ENCODE data around the gene LCN6. TPM values are rescaled to one million over a fixed set of nuclear protein-coding genes. Genes with fewer than 3 reads are reported as not detected.

Gene LCN6
- total and polyA plus RNA-seq, 2 of the 13 experiments (the other 11 are each of a cell fraction or from before 2014, with no cell fraction given): not detected

DNA sequence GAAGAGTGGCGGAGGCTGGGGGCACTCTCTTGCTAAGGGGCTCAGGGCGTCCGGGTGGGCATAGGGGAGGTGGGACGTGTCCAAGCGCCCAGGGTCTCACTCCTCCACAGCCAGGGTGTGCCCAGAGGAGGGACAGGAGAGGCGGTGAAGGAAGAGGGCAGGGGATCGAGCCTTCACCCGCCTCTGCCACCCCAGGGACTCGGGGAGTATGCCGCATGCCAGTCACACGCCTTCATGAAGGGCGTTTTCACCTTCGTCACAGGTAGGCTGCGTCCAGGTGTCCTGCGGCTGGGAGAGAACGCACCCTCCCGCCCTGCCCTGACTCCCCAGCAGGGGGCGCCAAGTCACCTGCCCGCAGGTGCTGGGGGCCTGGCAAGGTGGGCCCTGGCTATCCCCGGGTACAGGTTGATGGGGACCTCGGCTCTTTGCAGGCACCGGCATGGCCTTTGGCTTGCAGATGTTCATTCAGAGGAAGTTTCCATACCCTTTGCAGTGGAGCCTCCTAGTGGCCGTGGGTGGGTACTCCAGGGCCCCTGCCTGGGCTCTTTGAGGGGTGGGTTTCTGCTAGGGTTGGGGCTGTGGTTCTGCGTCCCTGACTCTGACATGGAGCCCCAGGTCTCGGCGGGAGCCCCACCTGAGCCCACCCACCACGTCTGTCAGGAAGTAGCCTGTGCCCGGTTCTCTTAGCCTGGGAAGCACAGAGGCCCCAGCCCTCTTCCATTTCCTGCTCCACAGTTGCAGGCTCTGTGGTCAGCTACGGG is 43.4 kb upstream of the LCN6 start (continued):
- TF ChIP-seq ZKSCAN5 (CRISPR knock-in tag; IDR thresholded peaks at IDR 0.05) (no peak), ZNF414 (CRISPR knock-in tag; IDR thresholded peaks at IDR 0.05) (peak; percentile 78; the same call in 1 of the 2 replicates), DZIP1 (CRISPR knock-in tag; IDR thresholded peaks at IDR 0.05) (no peak), FOXM1 (CRISPR knock-in tag; IDR thresholded peaks at IDR 0.05) (0 out of 2 replicates have a peak, but pooled peaks have one; percentile 24), ZSCAN12 (CRISPR knock-in tag; IDR thresholded peaks at IDR 0.05) (0 out of 2 replicates have a peak, but pooled peaks have one; percentile 0), ZSCAN30 (CRISPR knock-in tag; IDR thresholded peaks at IDR 0.05) (no peak), NFKB2 (CRISPR knock-in tag; IDR thresholded peaks at IDR 0.05; ENCODE audit: borderline replicate concordance) (peak; percentile 26; the same call in 1 of the 2 replicates), HOXA3 (CRISPR knock-in tag; IDR thresholded peaks at IDR 0.05) (0 out of 2 replicates have a peak, but pooled peaks have one; percentile 22), ZFP90 (CRISPR knock-in tag; IDR thresholded peaks at IDR 0.05; ENCODE audit: borderline replicate concordance) (peak; percentile 40; the same call in 1 of the 2 replicates), WIZ (CRISPR knock-in tag; IDR thresholded peaks at IDR 0.05) (peak; percentile 66; the same call in 1 of the 2 replicates), ZNF432 (CRISPR knock-in tag; IDR thresholded peaks at IDR 0.05; ENCODE audit: borderline replicate concordance) (no peak), ZNF567 (CRISPR knock-in tag; IDR thresholded peaks at IDR 0.05; ENCODE audit: borderline replicate concordance) (no peak; the same call in 1 of the 2 replicates), KDM3A (CRISPR knock-in tag; IDR thresholded peaks at IDR 0.05; ENCODE audit: low read depth) (no peak), ZNF615 (CRISPR knock-in tag; IDR thresholded peaks at IDR 0.05; ENCODE audit: borderline replicate concordance) (no peak), RFXANK (CRISPR knock-in tag; IDR thresholded peaks at IDR 0.05) (no peak)
- TF ChIP-seq, protein P1, sequence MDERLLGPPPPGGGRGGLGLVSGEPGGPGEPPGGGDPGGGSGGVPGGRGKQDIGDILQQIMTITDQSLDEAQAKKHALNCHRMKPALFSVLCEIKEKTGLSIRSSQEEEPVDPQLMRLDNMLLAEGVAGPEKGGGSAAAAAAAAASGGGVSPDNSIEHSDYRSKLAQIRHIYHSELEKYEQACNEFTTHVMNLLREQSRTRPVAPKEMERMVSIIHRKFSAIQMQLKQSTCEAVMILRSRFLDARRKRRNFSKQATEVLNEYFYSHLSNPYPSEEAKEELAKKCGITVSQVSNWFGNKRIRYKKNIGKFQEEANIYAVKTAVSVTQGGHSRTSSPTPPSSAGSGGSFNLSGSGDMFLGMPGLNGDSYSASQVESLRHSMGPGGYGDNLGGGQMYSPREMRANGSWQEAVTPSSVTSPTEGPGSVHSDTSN (CRISPR knock-in tag; IDR thresholded peaks at IDR 0.05): no peak
- TF ChIP-seq, protein P2, sequence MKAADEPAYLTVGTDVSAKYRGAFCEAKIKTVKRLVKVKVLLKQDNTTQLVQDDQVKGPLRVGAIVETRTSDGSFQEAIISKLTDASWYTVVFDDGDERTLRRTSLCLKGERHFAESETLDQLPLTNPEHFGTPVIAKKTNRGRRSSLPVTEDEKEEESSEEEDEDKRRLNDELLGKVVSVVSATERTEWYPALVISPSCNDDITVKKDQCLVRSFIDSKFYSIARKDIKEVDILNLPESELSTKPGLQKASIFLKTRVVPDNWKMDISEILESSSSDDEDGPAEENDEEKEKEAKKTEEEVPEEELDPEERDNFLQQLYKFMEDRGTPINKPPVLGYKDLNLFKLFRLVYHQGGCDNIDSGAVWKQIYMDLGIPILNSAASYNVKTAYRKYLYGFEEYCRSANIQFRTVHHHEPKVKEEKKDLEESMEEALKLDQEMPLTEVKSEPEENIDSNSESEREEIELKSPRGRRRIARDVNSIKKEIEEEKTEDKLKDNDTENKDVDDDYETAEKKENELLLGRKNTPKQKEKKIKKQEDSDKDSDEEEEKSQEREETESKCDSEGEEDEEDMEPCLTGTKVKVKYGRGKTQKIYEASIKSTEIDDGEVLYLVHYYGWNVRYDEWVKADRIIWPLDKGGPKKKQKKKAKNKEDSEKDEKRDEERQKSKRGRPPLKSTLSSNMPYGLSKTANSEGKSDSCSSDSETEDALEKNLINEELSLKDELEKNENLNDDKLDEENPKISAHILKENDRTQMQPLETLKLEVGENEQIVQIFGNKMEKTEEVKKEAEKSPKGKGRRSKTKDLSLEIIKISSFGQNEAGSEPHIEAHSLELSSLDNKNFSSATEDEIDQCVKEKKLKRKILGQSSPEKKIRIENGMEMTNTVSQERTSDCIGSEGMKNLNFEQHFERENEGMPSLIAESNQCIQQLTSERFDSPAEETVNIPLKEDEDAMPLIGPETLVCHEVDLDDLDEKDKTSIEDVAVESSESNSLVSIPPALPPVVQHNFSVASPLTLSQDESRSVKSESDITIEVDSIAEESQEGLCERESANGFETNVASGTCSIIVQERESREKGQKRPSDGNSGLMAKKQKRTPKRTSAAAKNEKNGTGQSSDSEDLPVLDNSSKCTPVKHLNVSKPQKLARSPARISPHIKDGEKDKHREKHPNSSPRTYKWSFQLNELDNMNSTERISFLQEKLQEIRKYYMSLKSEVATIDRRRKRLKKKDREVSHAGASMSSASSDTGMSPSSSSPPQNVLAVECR (CRISPR knock-in tag; IDR thresholded peaks at IDR 0.05; ENCODE audit: borderline replicate concordance): peak; percentile 75
- TF ChIP-seq, protein P3, sequence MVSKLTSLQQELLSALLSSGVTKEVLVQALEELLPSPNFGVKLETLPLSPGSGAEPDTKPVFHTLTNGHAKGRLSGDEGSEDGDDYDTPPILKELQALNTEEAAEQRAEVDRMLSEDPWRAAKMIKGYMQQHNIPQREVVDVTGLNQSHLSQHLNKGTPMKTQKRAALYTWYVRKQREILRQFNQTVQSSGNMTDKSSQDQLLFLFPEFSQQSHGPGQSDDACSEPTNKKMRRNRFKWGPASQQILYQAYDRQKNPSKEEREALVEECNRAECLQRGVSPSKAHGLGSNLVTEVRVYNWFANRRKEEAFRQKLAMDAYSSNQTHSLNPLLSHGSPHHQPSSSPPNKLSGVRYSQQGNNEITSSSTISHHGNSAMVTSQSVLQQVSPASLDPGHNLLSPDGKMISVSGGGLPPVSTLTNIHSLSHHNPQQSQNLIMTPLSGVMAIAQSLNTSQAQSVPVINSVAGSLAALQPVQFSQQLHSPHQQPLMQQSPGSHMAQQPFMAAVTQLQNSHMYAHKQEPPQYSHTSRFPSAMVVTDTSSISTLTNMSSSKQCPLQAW (CRISPR knock-in tag; IDR thresholded peaks at IDR 0.05): 0 out of 2 replicates have a peak, but pooled peaks have one; percentile 55
